Measurements from ENCODE around the gene TIMM29. TPM values are rescaled to one million over a fixed set of nuclear protein-coding genes. Genes with fewer than 3 reads are reported as not detected.

TIMM29 gene
- total and polyA plus RNA-seq, 9 donors = 13.8 to 22.4 (median 19.0) TPM

- 33 to 44% (median 36%) methylated on average over 19 of the region's 19 CpGs for WGBS, 3 donors
- intact Hi-C loops (cut with DNase I) = no loop called here
These were observed 46.9 kb downstream of the TIMM29 start for GRCh38 chr19:10975374-10976130.

DNA sequence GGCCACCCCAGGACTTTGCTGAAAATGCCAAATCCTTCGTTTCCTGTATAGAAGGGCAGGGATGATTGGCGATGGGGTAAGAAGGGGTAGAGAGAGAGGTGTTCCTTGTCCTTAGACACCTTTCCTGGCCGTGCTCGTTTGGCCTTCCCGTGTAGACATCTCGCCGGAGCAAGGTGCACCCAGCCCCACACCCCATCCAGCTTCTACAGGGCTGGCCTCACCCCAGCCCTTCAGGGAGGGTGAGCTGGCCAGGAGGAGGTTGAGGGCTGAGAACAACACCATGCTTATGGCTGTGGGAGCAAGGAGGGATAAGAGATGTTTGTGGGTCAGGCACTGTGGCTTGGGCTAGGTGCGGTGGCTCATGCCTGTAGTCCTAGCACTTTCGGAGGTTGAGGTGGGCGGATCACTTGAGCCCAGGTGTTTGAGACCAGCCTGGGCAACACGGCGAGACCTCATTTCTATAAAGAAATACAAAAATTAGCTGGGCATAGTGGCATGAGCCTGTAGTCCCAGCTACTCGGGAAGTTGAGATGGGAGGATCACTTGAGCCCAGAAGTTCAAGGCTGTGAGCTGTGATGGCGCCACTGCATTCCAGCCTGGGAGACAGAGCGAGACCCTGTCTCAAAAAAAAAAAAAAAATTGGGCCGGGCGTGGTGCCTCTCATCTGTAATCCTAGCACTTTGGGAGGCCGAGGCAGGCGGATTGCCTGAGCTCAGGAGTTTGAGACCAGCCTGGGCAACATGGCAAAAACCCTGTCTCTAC, 47.7 kb downstream of the TIMM29 start:
- Histone ChIP-seq H3K4me1 (ENCODE audit: insufficient read depth) (peaks cover 31% of the 10 kb centered on the region), H3K9me3 (no peaks in the 10 kb centered on the region), H3K27me3 (no peaks in the 10 kb centered on the region), H3K27ac (peak overlapping the region; percentile 66 to 86), H3K36me3 (no peaks in the 10 kb centered on the region), H3K4me3 (peak overlapping the region; percentile 10)
- intact Hi-C loops (cut with DNase I) = no loop called here
- WGBS, 3 donors = 21 to 28% (median 26%) methylated on average over 19 of the region's 19 CpGs
- DNase-seq = peak in 4 of 5 donors; percentile 47 to 59 (median 54)
- TF ChIP-seq, protein P1, sequence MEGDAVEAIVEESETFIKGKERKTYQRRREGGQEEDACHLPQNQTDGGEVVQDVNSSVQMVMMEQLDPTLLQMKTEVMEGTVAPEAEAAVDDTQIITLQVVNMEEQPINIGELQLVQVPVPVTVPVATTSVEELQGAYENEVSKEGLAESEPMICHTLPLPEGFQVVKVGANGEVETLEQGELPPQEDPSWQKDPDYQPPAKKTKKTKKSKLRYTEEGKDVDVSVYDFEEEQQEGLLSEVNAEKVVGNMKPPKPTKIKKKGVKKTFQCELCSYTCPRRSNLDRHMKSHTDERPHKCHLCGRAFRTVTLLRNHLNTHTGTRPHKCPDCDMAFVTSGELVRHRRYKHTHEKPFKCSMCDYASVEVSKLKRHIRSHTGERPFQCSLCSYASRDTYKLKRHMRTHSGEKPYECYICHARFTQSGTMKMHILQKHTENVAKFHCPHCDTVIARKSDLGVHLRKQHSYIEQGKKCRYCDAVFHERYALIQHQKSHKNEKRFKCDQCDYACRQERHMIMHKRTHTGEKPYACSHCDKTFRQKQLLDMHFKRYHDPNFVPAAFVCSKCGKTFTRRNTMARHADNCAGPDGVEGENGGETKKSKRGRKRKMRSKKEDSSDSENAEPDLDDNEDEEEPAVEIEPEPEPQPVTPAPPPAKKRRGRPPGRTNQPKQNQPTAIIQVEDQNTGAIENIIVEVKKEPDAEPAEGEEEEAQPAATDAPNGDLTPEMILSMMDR (IDR thresholded peaks at IDR 0.05) = no peak
- TF ChIP-seq POLR2A (IDR thresholded peaks at IDR 0.05) (no peak), EP300 (IDR thresholded peaks at IDR 0.05) (no peak)

More at GRCh38 chr19:10975374-10976130, 46.9 kb downstream of the TIMM29 start:
- Histone ChIP-seq H3K4me3 (peak overlapping the region; percentile 10), H3K9me3 (no peaks in the 10 kb centered on the region), H3K27me3 (no peaks in the 10 kb centered on the region), H3K4me1 (ENCODE audit: insufficient read depth) (peaks cover 31% of the 10 kb centered on the region), H3K27ac (peak overlapping the region; percentile 66 to 86), H3K36me3 (no peaks in the 10 kb centered on the region)
- DNase-seq = peak; percentile 78 to 88 (median 81)
- TF ChIP-seq, protein P1 (IDR thresholded peaks at IDR 0.05) = no peak
- no peak for TF ChIP-seq EP300 (IDR thresholded peaks at IDR 0.05)
- no peak for TF ChIP-seq POLR2A (IDR thresholded peaks at IDR 0.05)

GRCh38 chr19:10977742-10978092, 49.1 kb downstream of the TIMM29 start:
- WGBS, 3 donors = 63 to 73% (median 68%) methylated on average over 5 of the region's 5 CpGs

More at GRCh38 chr19:10977742-10978092, 49.1 kb downstream of the TIMM29 start:
- DNase-seq = no peak
- H3K27me3 ChIP-seq = no peaks in the 10 kb centered on the region
- H3K36me3 ChIP-seq = no peaks in the 10 kb centered on the region
- peak overlapping the region in 1 of 2 donors; percentile 86 for H3K27ac ChIP-seq
- no peaks in the 10 kb centered on the region for H3K9me3 ChIP-seq
- peaks cover 31% of the 10 kb centered on the region for H3K4me1 ChIP-seq (ENCODE audit: insufficient read depth)
- TF ChIP-seq EP300 (IDR thresholded peaks at IDR 0.05) (no peak), POLR2A (IDR thresholded peaks at IDR 0.05) (no peak)
- TF ChIP-seq, protein P1 (IDR thresholded peaks at IDR 0.05) = no peak
- intact Hi-C loops (cut with DNase I) = no loop called here
- no peak overlapping the region for H3K4me3 ChIP-seq

Other genes starting within 250 kb of the TIMM29 start
- 10 to 100 TPM; 33.3 to 61.0 (median 51.5) TPM for gene QTRT1, start 227.4 kb upstream of the TIMM29 start, total RNA-seq
- gene QTRT1, start 227.4 kb upstream of the TIMM29 start, polyA plus RNA-seq = 10 to 100 TPM in 1 of 2 donors, 1 to 10 TPM in 1; 3.2 to 59.1 TPM
- gene DNM2, start 210.7 kb upstream of the TIMM29 start, total RNA-seq = 100 to 1,000 TPM in 3 of 7 donors, 10 to 100 TPM in 4; 51.1 to 121 (median 87.5) TPM
- 10 to 100 TPM; 53.7 to 68.6 TPM for gene DNM2, start 210.7 kb upstream of the TIMM29 start, polyA plus RNA-seq
- gene TMED1, start 92.6 kb upstream of the TIMM29 start, total RNA-seq = 10 to 100 TPM; 24.5 to 53.8 (median 29.1) TPM
- 10 to 100 TPM in 1 of 2 donors, 1 to 10 TPM in 1; 9.3 to 49.6 TPM for gene TMED1, start 92.6 kb upstream of the TIMM29 start, polyA plus RNA-seq
- gene C19orf38, start 80.4 kb upstream of the TIMM29 start, total RNA-seq = 1 to 10 TPM in 4 of 7 donors, under 1 TPM in 3; 0.52 to 4.1 (median 1.3) TPM
- 1 to 10 TPM in 1 of 2 donors, under 1 TPM in 1; 0.65 to 1.0 TPM for gene C19orf38, start 80.4 kb upstream of the TIMM29 start, polyA plus RNA-seq
- gene CARM1, start 57.3 kb upstream of the TIMM29 start, total RNA-seq = 10 to 100 TPM; 10.1 to 42.1 (median 39.8) TPM
- 10 to 100 TPM; 14.7 to 26.6 TPM for gene CARM1, start 57.3 kb upstream of the TIMM29 start, polyA plus RNA-seq
- gene YIPF2, start 172 bp upstream of the TIMM29 start, total RNA-seq = 10 to 100 TPM; 31.6 to 66.4 (median 47.0) TPM
- 10 to 100 TPM; 10.3 to 42.9 TPM for gene YIPF2, start 172 bp upstream of the TIMM29 start, polyA plus RNA-seq
- gene SMARCA4, start 32.2 kb downstream of the TIMM29 start, total RNA-seq = 10 to 100 TPM; 32.7 to 96.7 (median 68.5) TPM
- 10 to 100 TPM; 32.1 to 45.4 TPM for gene SMARCA4, start 32.2 kb downstream of the TIMM29 start, polyA plus RNA-seq
- gene LDLR, start 160.7 kb downstream of the TIMM29 start, total RNA-seq = 100 to 1,000 TPM in 5 of 7 donors, 10 to 100 TPM in 2; 54.2 to 436 (median 141) TPM
- gene LDLR, start 160.7 kb downstream of the TIMM29 start, polyA plus RNA-seq = 100 to 1,000 TPM in 1 of 2 donors, 10 to 100 TPM in 1; 31.1 to 205 TPM
- 1 to 10 TPM in 4 of 7 donors, under 1 TPM in 2, not detected in 1; 0.93 to 2.7 (median 1.0) TPM for gene SPC24, start 227.0 kb downstream of the TIMM29 start, total RNA-seq
- gene SPC24, start 227.0 kb downstream of the TIMM29 start, polyA plus RNA-seq = under 1 TPM; 0.47 to 0.78 TPM